Measurements from ENCODE around the gene EPHB4.
"Not testable (repeated sequence)": the region's sequence is repeated elsewhere in the genome, so short reads cannot be mapped to it uniquely, and the experiment has no call there.

EPHB4 gene

GRCh38 chr7:100783804-100784203, 43.5 kb downstream of the EPHB4 start:
- no peak for DNase-seq

- DNase-seq = no peak
Observed at GRCh38 chr7:100781255-100781654, 46.1 kb downstream of the EPHB4 start.

- DNase-seq = no peak
Observed at GRCh38 chr7:100779359-100779758, 48.0 kb downstream of the EPHB4 start.

- DNase-seq = no peak
Observed at GRCh38 chr7:100778061-100778621, 49.2 kb downstream of the EPHB4 start.

- DNase-seq = no peak
Observed at GRCh38 chr7:100773491-100773890, 53.8 kb downstream of the EPHB4 start.

- DNase-seq = no peak
Observed at GRCh38 chr7:100768784-100769183, 58.5 kb downstream of the EPHB4 start.

- DNase-seq = no peak
Observed at GRCh38 chr7:100765250-100765649, 62.1 kb downstream of the EPHB4 start.

GRCh38 chr7:100764841-100765240, 62.5 kb downstream of the EPHB4 start:
- no peak for DNase-seq

- DNase-seq = no peak
Observed at GRCh38 chr7:100763556-100764140, 63.7 kb downstream of the EPHB4 start.

- not testable (repeated sequence) for DNase-seq
Observed at GRCh38 chr7:100762841-100763240, 64.5 kb downstream of the EPHB4 start.

GRCh38 chr7:100759357-100760171, 67.8 kb downstream of the EPHB4 start:
- no peak for DNase-seq

- no peak for DNase-seq
Observed at GRCh38 chr7:100753750-100754149, 73.6 kb downstream of the EPHB4 start.

- no peak for DNase-seq
Observed at GRCh38 chr7:100752994-100753393, 74.3 kb downstream of the EPHB4 start.

Measured in NCI-H226 (cell line).